ENCODE measurements around the gene RPL23. TPM values are rescaled to one million over a fixed set of nuclear protein-coding genes. Genes with fewer than 3 reads are reported as not detected.

Gene RPL23
- total and polyA plus RNA-seq, 10 of the 15 experiments (the other 5 are each of a cell fraction or from before 2014, with no cell fraction given): 2,200 to 4,821 (median 3,043) TPM

DNA sequence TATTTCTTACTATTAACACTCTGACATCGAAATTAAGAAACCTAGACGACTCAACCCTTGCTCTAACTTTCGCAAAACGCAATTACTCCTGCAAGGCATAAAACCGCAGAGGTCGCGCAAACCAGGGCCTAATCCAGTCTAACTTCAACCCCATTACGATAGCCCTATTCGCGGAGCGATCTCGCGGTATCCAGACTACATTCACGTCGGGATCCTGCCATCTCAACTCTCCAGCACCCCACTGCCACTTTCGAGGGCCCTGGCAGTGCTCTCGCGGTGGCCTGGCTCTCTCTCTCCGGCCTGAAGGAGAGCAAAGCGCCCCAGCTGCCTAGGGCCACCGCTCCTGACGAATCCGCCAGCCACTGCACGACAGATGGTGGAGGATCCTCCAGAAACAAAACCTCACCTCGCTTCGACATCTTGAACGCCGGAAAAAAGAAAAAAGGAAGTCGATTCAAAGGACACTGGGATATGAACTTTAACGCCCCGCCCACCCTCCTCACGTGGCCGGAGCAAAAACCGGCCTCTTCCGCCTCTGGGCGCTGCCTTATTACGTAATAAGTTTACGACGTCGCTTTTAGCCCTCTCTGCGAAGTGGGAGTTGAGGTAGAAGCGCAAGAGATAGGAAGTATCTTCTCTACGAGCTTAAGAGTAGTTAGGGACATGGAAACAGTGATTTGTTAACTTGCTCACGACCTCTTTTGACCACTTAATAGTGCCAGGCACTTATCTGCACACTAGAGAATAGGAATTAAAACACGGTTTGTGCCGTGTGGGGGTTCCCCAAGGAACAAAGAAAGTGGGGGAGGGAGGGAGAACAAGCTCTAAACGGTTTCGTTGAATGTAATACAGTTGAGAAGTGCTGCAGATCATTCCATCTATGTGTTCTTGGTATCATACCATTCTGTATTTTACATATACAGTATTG, at the start of gene RPL23 (continued):
- no peak; the same call in 1 of the 2 replicates for TF ChIP-seq CBX5 (IDR thresholded peaks at IDR 0.05; ENCODE audit: low read depth)
- peak in 1 of 2 experiments; percentile 51; a peak in 1 of 4 replicates for TF ChIP-seq EP300 (IDR thresholded peaks at IDR 0.05; ENCODE audit: borderline replicate concordance in 1 of 2, control insufficient read depth in 1 of 2, low read depth in 2 of 2, low read length in 2 of 2)
- TF ChIP-seq USF1 (IDR thresholded peaks at IDR 0.05; ENCODE audit: borderline replicate concordance, extremely low read length, insufficient read depth, low read depth, low read length): peak; percentile 85
- peak; percentile 89; the same call in 1 of the 3 replicates for TF ChIP-seq POU2F2 (IDR thresholded peaks at IDR 0.05; ENCODE audit: borderline replicate concordance, low read depth, low read length)
- TF ChIP-seq, protein P1, sequence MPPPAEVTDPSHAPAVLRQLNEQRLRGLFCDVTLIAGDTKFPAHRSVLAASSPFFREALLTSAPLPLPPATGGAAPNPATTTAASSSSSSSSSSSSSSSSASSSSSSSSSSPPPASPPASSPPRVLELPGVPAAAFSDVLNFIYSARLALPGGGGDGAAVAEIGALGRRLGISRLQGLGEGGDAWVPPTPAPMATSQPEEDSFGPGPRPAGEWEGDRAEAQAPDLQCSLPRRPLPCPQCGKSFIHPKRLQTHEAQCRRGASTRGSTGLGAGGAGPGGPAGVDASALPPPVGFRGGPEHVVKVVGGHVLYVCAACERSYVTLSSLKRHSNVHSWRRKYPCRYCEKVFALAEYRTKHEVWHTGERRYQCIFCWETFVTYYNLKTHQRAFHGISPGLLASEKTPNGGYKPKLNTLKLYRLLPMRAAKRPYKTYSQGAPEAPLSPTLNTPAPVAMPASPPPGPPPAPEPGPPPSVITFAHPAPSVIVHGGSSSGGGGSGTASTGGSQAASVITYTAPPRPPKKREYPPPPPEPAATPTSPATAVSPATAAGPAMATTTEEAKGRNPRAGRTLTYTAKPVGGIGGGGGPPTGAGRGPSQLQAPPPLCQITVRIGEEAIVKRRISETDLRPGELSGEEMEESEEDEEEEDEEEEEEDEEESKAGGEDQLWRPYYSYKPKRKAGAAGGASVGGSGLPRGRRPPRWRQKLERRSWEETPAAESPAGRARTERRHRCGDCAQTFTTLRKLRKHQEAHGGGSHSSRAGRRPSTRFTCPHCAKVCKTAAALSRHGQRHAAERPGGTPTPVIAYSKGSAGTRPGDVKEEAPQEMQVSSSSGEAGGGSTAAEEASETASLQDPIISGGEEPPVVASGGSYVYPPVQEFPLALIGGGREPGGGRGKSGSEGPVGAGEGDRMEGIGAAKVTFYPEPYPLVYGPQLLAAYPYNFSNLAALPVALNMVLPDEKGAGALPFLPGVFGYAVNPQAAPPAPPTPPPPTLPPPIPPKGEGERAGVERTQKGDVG (CRISPR knock-in tag; IDR thresholded peaks at IDR 0.05): no peak
- TF ChIP-seq ZSCAN29 (IDR thresholded peaks at IDR 0.05): no peak
- TF ChIP-seq MXI1 (IDR thresholded peaks at IDR 0.05; ENCODE audit: low read depth, low read length): peak; percentile 94
- TF ChIP-seq ELK1 (IDR thresholded peaks at IDR 0.05; ENCODE audit: low read depth, low read length): peak; percentile 79
- TF ChIP-seq, protein P2, sequence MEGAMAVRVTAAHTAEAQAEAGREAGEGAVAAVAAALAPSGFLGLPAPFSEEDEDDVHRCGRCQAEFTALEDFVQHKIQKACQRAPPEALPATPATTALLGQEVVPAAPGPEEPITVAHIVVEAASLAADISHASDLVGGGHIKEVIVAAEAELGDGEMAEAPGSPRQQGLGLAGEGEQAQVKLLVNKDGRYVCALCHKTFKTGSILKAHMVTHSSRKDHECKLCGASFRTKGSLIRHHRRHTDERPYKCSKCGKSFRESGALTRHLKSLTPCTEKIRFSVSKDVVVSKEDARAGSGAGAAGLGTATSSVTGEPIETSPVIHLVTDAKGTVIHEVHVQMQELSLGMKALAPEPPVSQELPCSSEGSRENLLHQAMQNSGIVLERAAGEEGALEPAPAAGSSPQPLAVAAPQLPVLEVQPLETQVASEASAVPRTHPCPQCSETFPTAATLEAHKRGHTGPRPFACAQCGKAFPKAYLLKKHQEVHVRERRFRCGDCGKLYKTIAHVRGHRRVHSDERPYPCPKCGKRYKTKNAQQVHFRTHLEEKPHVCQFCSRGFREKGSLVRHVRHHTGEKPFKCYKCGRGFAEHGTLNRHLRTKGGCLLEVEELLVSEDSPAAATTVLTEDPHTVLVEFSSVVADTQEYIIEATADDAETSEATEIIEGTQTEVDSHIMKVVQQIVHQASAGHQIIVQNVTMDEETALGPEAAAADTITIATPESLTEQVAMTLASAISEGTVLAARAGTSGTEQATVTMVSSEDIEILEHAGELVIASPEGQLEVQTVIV (IDR thresholded peaks at IDR 0.05; ENCODE audit: borderline replicate concordance, partially characterized antibody): peak; percentile 95
- no peak for TF ChIP-seq RFX5 (IDR thresholded peaks at IDR 0.05; ENCODE audit: low read depth, low read length)
- peak; percentile 50; the same call in 1 of the 2 replicates for TF ChIP-seq STAT1 (conservative IDR thresholded peaks at IDR 0.05)
- peak; percentile 99 for TF ChIP-seq POLR2A (IDR thresholded peaks at IDR 0.05; ENCODE audit: low read depth, low read length)
- TF ChIP-seq NBN (IDR thresholded peaks at IDR 0.05): peak; percentile 86
- TF ChIP-seq, protein P3, sequence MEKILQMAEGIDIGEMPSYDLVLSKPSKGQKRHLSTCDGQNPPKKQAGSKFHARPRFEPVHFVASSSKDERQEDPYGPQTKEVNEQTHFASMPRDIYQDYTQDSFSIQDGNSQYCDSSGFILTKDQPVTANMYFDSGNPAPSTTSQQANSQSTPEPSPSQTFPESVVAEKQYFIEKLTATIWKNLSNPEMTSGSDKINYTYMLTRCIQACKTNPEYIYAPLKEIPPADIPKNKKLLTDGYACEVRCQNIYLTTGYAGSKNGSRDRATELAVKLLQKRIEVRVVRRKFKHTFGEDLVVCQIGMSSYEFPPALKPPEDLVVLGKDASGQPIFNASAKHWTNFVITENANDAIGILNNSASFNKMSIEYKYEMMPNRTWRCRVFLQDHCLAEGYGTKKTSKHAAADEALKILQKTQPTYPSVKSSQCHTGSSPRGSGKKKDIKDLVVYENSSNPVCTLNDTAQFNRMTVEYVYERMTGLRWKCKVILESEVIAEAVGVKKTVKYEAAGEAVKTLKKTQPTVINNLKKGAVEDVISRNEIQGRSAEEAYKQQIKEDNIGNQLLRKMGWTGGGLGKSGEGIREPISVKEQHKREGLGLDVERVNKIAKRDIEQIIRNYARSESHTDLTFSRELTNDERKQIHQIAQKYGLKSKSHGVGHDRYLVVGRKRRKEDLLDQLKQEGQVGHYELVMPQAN (conservative IDR thresholded peaks at IDR 0.05): peak; percentile 67
- no peak for TF ChIP-seq EZH2 (IDR thresholded peaks at IDR 0.05; ENCODE audit: borderline replicate concordance, control insufficient read depth, low read depth, low read length)
- TF ChIP-seq GATAD2B (conservative IDR thresholded peaks at IDR 0.05; ENCODE audit: low read depth): peak; percentile 8; the same call in 1 of the 2 replicates
- TF ChIP-seq HDAC6 (IDR thresholded peaks at IDR 0.05; ENCODE audit: unreplicated experiment): peak; percentile 92

Data from GM12878 (cell line).